Aorta (tissue), 5 donors: Measurements from ENCODE around the gene CAND1. TPM values are rescaled to one million over a fixed set of nuclear protein-coding genes. Genes with fewer than 3 reads are reported as not detected.

ENCODE experiments used
- ATAC-seq: fragments of 200-7000 bp; cut with Tn5 transposase; one replicate; pipeline ENCODE4 v1.9.1; 2022; ENCODE audit warnings: moderate library complexity; ENCODE audit not compliant: low FRiP score
- DNase-seq, 2 donors: peaks; one replicate each; pipeline ENCODE4 v3.0.0-alpha.2; 2020
- H3K27ac ChIP-seq, 2 donors: one replicate each; pipeline ENCODE4 v1.5.1; 2013; ENCODE audit warnings: low read length in 2 of 2, mild to moderate bottlenecking in 2 of 2, moderate library complexity in 2 of 2, control low read depth in 1 of 2, inconsistent platforms in 1 of 2, low read depth in 1 of 2
- H3K27me3 ChIP-seq, 2 donors: one replicate each; pipeline ENCODE4 v1.6.1; 2013; ENCODE audit warnings: control low read depth in 1 of 2, low read length in 1 of 2, mild to moderate bottlenecking in 1 of 2, moderate library complexity in 1 of 2; ENCODE audit not compliant: insufficient read depth in 2 of 2, control insufficient read depth in 1 of 2
- H3K36me3 ChIP-seq, 2 donors: one replicate each; pipeline ENCODE4 v1.6.1; 2013; ENCODE audit warnings: control low read depth in 1 of 2, low read length in 1 of 2, mild to moderate bottlenecking in 1 of 2; ENCODE audit not compliant: insufficient read depth in 2 of 2, control insufficient read depth in 1 of 2
- H3K4me1 ChIP-seq, 2 donors: one replicate each; pipeline ENCODE4 v1.6.1; 2013; ENCODE audit warnings: low read length in 2 of 2, control low read depth in 1 of 2, mild to moderate bottlenecking in 1 of 2, moderate library complexity in 1 of 2; ENCODE audit not compliant: insufficient read depth in 2 of 2, control insufficient read depth in 1 of 2
- H3K4me3 ChIP-seq, 2 donors: one replicate each; pipeline ENCODE4 v1.5.1; 2013; ENCODE audit warnings: low read length in 2 of 2, control low read depth in 1 of 2, mild to moderate bottlenecking in 1 of 2
- H3K9me3 ChIP-seq: one replicate; pipeline ENCODE4 v1.6.1; 2013; ENCODE audit warnings: mild to moderate bottlenecking, low read length; ENCODE audit not compliant: control insufficient read depth
- WGBS, 2 donors: extraction: QIAGEN DNeasy Blood & Tissue Kit; methylation state at CpG; one replicate each; pipeline ENCODE4 v1.1.7; 2013; 5-methylcytosine and 5-hydroxymethylcytosine counted together
- intact Hi-C, 2 donors: fragments of 100-400 bp; cut with DNase I; formaldehyde crosslinking; loops; one replicate each; pipeline versions ENCODE4 v1.14.2 to v1.15.0; 2022
- polyA plus RNA-seq, 2 donors: library from polyadenylated mRNA; stranded (reverse); fragments of 200-250 nt; gene quantifications; one replicate each; pipeline ENCODE4 v1.2.3, GENCODE V29; 2013
- total RNA-seq, 2 donors: library from RNA; stranded (reverse); fragmentation: NEBNext Ultra II Directional; extraction: Animal tissue kit (Norgen Biotek cat#: 25700); gene quantifications; one replicate each; pipeline ENCODE4 v1.2.1, GENCODE V29; 2021
- donor health status: healthy with polysubstance abuse.
- donor health status: Bipolar disorder and iron deficiency.
- donor health status: DM: no; HTN: no; CAD: no.
- donor health status: DM: no; HTN: no; CAD: no.
- donor health status: DM: yes; HTN: yes; CAD: no.

CAND1 gene
- total and polyA plus RNA-seq, 4 donors = 10.9 to 113 (median 54.3) TPM

GRCh38 chr12:67274186-67274585, 5.0 kb downstream of the CAND1 start:
- H3K4me1 ChIP-seq = peaks cover 0 to 11% of the 10 kb centered on the region in 2 donors
- no peaks in the 10 kb centered on the region for H3K9me3 ChIP-seq
- ATAC-seq = no peak
- intact Hi-C loops = loop anchor here in 1 of 2 donors (5.0 kb wide), 1 partner anchor 378 kb away; no protein-coding TSS in a partner anchor
- H3K4me3 ChIP-seq = no peak overlapping the region
- no peak for DNase-seq
- H3K36me3 ChIP-seq = no peaks in the 10 kb centered on the region
- no peaks in the 10 kb centered on the region for H3K27me3 ChIP-seq
- 24 to 25% methylated on average over 3 of the region's 3 CpGs for WGBS, 2 donors
- H3K27ac ChIP-seq = no peak overlapping the region

DNA sequence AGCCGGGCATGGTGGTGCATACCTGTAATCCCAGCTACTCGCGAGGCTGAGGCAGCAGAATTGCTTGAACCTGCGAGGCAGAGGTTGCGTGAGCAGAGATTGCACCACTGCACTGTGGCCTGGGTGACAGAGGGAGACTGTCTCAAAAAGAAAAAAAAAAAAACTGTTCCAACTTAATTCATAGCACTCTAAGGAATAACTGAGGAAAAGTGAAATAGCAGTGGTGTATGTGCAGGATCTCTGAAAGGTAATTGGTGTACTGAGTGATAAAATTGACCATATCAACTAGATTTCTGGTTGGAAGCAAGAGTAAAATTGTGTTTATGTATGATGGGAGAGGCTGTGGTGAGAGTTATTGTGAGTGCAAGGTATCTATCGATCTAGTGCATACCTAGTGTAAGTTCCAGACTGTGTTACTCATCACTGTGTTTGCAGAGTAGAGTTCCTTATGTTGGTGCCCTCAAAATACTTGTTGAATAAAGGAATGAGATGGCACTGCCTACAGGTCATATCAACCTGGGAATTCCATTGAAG, 6.3 kb downstream of the CAND1 start:
- DNase-seq (no peak), ATAC-seq (no peak)
- intact Hi-C loops = no loop called here
- no peaks in the 10 kb centered on the region for H3K9me3 ChIP-seq
- H3K27me3 ChIP-seq = no peaks in the 10 kb centered on the region
- H3K36me3 ChIP-seq = no peaks in the 10 kb centered on the region
- no peak overlapping the region for H3K4me3 ChIP-seq
- 88 to 90% methylated on average over 6 of the region's 6 CpGs for WGBS, 2 donors
- no peak overlapping the region for H3K27ac ChIP-seq
- H3K4me1 ChIP-seq = peaks cover 0 to 11% of the 10 kb centered on the region in 2 donors

DNA sequence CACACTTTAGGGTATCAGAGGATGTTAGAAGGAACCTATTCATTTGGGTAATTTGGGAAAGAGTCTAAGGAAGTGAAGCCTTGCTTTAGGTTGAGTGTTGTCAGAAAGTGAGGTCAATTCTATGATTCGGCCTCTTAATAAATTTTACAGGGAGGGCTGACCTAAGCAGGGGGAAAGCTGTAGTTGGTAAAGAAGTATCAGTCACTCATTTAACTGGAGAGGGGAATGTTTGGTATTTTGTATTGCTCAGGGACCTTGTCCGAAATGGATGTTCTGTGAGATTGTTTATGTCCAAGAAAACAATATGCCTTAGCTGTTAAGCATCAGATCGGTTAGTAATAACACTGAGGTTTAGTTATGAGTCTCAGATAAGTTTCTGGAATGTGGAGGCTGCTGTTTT, 7.3 kb downstream of the CAND1 start:
- ATAC-seq (no peak), DNase-seq (no peak)
- Histone ChIP-seq H3K4me3 (no peak overlapping the region), H3K9me3 (no peaks in the 10 kb centered on the region), H3K27ac (no peak overlapping the region), H3K36me3 (no peaks in the 10 kb centered on the region), H3K4me1 (peaks cover 0 to 8% of the 10 kb centered on the region in 2 donors), H3K27me3 (no peaks in the 10 kb centered on the region)
- WGBS, 2 donors = 71 to 74% methylated on average over 3 of the region's 3 CpGs
- intact Hi-C loops = no loop called here

DNA sequence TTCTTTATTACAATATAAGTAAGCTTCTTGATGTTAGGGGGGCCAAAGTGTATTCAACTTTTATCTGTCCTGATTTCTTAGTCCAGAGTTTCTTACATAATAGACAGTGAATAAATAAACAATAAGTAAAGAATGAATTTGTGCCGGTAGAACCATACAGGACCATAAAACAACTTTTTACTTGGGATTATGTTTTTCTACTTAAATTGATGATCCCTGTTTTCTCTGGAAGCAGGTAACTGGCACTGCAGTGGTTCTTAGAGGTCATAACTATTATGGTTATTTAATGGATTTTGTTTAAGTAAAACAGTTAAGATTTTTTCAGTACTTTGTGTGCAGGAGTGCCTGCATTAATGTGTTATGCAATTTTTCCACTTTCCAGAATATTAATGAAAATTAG, 10.5 kb downstream of the CAND1 start:
- WGBS, 2 donors = 7 to 8% methylated on average over 1 of the region's 1 CpG
- H3K9me3 ChIP-seq = no peaks in the 10 kb centered on the region
- ATAC-seq (no peak), DNase-seq (no peak)
- intact Hi-C loops = no loop called here
- no peaks in the 10 kb centered on the region for H3K27me3 ChIP-seq
- no peak overlapping the region for H3K27ac ChIP-seq
- H3K36me3 ChIP-seq = no peaks in the 10 kb centered on the region
- peaks cover 0 to 6% of the 10 kb centered on the region in 2 donors for H3K4me1 ChIP-seq
- no peak overlapping the region for H3K4me3 ChIP-seq

- H3K4me3 ChIP-seq = no peak overlapping the region
- intact Hi-C loops = no loop called here
- H3K9me3 ChIP-seq = no peaks in the 10 kb centered on the region
- peaks cover 0 to 6% of the 10 kb centered on the region in 2 donors for H3K4me1 ChIP-seq
- no peaks in the 10 kb centered on the region for H3K27me3 ChIP-seq
- H3K27ac ChIP-seq = no peak overlapping the region
- ATAC-seq (no peak), DNase-seq (no peak)
- WGBS, 2 donors = 41 to 44% methylated on average over 4 of the region's 4 CpGs
- H3K36me3 ChIP-seq = no peaks in the 10 kb centered on the region
Observed at GRCh38 chr12:67280088-67280487, 10.9 kb downstream of the CAND1 start.

- Histone ChIP-seq H3K27me3 (no peaks in the 10 kb centered on the region), H3K4me3 (no peak overlapping the region), H3K36me3 (no peaks in the 10 kb centered on the region), H3K27ac (no peak overlapping the region), H3K9me3 (no peaks in the 10 kb centered on the region), H3K4me1 (peaks cover 0 to 6% of the 10 kb centered on the region in 2 donors)
- WGBS, 2 donors = 12% methylated on average over 2 of the region's 2 CpGs
- DNase-seq (no peak), ATAC-seq (no peak)
- intact Hi-C loops = no loop called here
Observed at GRCh38 chr12:67280572-67280971, 11.4 kb downstream of the CAND1 start.

DNA sequence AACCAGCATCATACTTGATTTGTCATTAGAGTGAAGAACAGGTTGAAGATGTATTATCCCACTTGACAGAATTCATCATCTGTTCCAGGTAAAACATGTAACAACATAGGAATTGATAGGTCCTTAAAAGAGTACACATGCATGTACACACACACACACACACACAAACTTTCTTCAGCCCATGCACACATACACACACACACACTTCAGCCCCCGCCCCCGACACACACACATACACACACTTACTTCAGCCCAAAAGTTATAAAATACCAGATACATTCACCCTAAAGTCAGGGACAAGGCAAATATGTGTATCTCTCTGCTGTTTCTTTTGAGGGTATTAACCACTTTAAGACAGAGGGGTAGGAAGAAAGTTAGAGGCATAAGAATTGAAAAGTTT, 15.4 kb downstream of the CAND1 start:
- 95 to 98% methylated on average over 2 of the region's 2 CpGs for WGBS, 2 donors
- H3K27ac ChIP-seq = no peak overlapping the region
- no peaks in the 10 kb centered on the region for H3K9me3 ChIP-seq
- H3K4me3 ChIP-seq = no peak overlapping the region
- ATAC-seq (no peak), DNase-seq (no peak)
- intact Hi-C loops = no loop called here
- no peaks in the 10 kb centered on the region for H3K27me3 ChIP-seq
- no peaks in the 10 kb centered on the region for H3K36me3 ChIP-seq
- no peaks in the 10 kb centered on the region for H3K4me1 ChIP-seq

DNA sequence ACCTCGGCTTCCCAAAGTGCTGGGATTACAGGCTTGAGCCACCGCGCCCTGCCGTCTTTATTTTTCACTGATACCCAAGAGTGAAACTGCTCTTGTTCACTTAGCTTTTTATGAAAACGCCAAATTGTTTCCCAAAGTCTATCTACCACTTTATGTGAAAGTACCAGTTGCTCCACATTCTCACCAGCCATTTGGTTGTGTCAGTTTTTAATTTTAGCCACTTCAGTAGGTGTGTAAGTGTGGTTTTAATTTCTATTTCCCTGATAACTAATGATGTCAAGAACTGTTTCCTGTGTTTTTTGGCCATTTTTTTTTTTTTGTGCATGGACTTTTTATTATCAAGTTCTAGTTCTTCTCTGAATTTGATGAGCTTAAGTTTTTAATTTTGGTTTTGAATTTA, 17.1 kb downstream of the CAND1 start:
- no peaks in the 10 kb centered on the region for H3K27me3 ChIP-seq
- no peaks in the 10 kb centered on the region for H3K9me3 ChIP-seq
- intact Hi-C loops = no loop called here
- H3K4me3 ChIP-seq = no peak overlapping the region
- ATAC-seq (no peak), DNase-seq (no peak)
- H3K4me1 ChIP-seq = peaks cover 0 to 1% of the 10 kb centered on the region in 2 donors
- no peak overlapping the region for H3K27ac ChIP-seq
- 96 to 97% methylated on average over 5 of the region's 5 CpGs for WGBS, 2 donors
- no peaks in the 10 kb centered on the region for H3K36me3 ChIP-seq

GRCh38 chr12:67287311-67287710, 18.2 kb downstream of the CAND1 start:
- no peak for ATAC-seq
- WGBS, 2 donors = 91 to 93% methylated on average over 5 of the region's 5 CpGs

More at GRCh38 chr12:67287311-67287710, 18.2 kb downstream of the CAND1 start:
- no peaks in the 10 kb centered on the region for H3K9me3 ChIP-seq
- H3K36me3 ChIP-seq = no peaks in the 10 kb centered on the region
- H3K27ac ChIP-seq = no peak overlapping the region
- DNase-seq = no peak
- H3K27me3 ChIP-seq = no peaks in the 10 kb centered on the region
- intact Hi-C loops = no loop called here
- H3K4me1 ChIP-seq = peaks cover 0 to 1% of the 10 kb centered on the region in 2 donors
- H3K4me3 ChIP-seq = no peak overlapping the region
